ENCODE data around the gene NID1.

DNA sequence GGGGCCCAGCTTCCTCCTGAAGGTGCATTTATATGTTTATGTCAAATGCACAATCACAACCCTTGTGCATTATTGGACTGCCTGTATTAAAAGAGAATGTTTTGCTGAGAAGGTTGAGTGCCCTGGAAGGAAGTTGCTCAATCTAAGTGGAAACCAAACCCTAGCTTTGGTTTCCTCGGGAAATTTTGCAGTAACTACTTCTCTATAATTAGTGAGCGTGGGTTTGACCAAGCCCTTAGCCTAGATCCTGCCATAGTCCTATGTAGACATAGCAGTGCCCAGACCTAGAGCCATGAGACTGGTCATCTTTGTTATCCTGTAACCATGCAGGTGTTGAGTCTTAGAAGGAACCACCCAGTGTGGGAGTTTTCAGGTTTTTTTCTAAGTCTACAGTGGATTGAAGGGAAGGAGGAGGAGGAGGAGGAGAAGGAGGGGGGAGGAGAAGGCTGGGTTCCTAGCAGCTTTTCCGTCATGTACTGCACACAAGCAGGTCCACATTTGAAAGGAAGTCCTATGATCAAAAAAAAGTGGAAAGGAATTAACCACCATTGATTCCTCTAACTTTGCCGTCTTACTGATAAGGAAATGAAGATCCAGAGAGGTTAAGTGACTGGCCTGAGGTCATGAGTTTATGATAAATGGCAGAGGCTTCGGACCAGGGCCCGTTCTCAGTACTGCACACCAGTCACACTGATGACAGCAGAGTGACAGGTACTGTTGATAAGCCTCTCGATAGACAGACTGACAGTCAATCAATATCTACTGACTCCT is 126.0 kb downstream of the NID1 start:
- TF ChIP-seq, protein P1, sequence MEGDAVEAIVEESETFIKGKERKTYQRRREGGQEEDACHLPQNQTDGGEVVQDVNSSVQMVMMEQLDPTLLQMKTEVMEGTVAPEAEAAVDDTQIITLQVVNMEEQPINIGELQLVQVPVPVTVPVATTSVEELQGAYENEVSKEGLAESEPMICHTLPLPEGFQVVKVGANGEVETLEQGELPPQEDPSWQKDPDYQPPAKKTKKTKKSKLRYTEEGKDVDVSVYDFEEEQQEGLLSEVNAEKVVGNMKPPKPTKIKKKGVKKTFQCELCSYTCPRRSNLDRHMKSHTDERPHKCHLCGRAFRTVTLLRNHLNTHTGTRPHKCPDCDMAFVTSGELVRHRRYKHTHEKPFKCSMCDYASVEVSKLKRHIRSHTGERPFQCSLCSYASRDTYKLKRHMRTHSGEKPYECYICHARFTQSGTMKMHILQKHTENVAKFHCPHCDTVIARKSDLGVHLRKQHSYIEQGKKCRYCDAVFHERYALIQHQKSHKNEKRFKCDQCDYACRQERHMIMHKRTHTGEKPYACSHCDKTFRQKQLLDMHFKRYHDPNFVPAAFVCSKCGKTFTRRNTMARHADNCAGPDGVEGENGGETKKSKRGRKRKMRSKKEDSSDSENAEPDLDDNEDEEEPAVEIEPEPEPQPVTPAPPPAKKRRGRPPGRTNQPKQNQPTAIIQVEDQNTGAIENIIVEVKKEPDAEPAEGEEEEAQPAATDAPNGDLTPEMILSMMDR (IDR thresholded peaks at IDR 0.05) = no peak
- no peak for TF ChIP-seq POLR2AphosphoS5 (IDR thresholded peaks at IDR 0.05)
- TF ChIP-seq POLR2A (IDR thresholded peaks at IDR 0.05) = no peak
- no peak for TF ChIP-seq EP300 (IDR thresholded peaks at IDR 0.05)

Measured in gastroesophageal sphincter (tissue), 3 donors.